HepG2 (cell line): ENCODE measurements around the gene SLC16A9. TPM values are rescaled to one million over a fixed set of nuclear protein-coding genes. Genes with fewer than 3 reads are reported as not detected.

ENCODE experiments used
- ATAC-seq: fragments of 200-7000 bp; cut with Tn5 transposase; 3 replicates; pipeline ENCODE4 v1.9.1; 2020; ENCODE audit warnings: mild to moderate bottlenecking, moderate library complexity
- BruUV-seq: library from RNA; stranded (reverse); fragments of 400-500 nt; replicated peaks from 2 replicates; lab custom pipeline; 2021; lab: Mats Ljungman, UMichigan
- CTCF ChIA-PET: fragments of 300-600 bp; formaldehyde crosslinking; extraction: SDS; loops from one replicate; lab custom pipeline; 2021; ENCODE audit warnings: low total read pairs, inconsistent platforms, low intra/inter-chr PET ratio; lab: Yijun Ruan, JAX
- POLR2A ChIA-PET: fragments of 350-600 bp; sonication (Branson Sonifier 250); formaldehyde crosslinking; loops from one replicate; lab custom pipeline; 2020; ENCODE audit warnings: antibody characterized with exemption, inconsistent platforms; lab: Yijun Ruan, JAX
- DNase-seq: peaks from one replicate; pipeline ENCODE4 v3.0.0-alpha.2; 2015; ENCODE audit warnings: low spot score
- FAIRE-seq: peaks from 3 replicates; lab custom pipeline; 2011; peaks lifted over from hg19 to GRCh38; lab: Jason Lieb, UNC
- H2AFZ ChIP-seq: one replicate; pipeline ENCODE4 v1.6.1; 2011; ENCODE audit warnings: low read length, inconsistent platforms
- H3K27ac ChIP-seq: fragments of 300-600 bp; 3 replicates; pipeline ENCODE4 v1.8.0; 2011; ENCODE audit warnings: mixed run types, mild to moderate bottlenecking, mixed read lengths, low read length, inconsistent platforms; ENCODE audit not compliant: insufficient read depth; ENCODE audit errors: extremely low read length
- H3K27me3 ChIP-seq, 2 experiments: fragments of 200-600 bp in 1 of 2; 2 replicates in 1 of 2; 3 replicates in 1 of 2; pipeline versions ENCODE4 v1.6.0 to v1.8.0; 2011; ENCODE audit warnings: low read length in 2 of 2, mild to moderate bottlenecking in 2 of 2, moderate library complexity in 2 of 2, inconsistent platforms in 1 of 2; ENCODE audit not compliant: insufficient read depth in 2 of 2, control insufficient read depth in 1 of 2
- H3K36me3 ChIP-seq, 2 experiments: fragments of 200-600 bp in 1 of 2; replicated peaks in 1 of 2; 2 replicates in 1 of 2; 3 replicates in 1 of 2; pipeline versions ENCODE4 v1.5.1 to v1.8.0; 2011; ENCODE audit warnings: low read length in 2 of 2, inconsistent platforms in 1 of 2; ENCODE audit not compliant: insufficient read depth in 2 of 2, control insufficient read depth in 1 of 2
- H3K4me1 ChIP-seq: 2 replicates; pipeline ENCODE4 v1.5.1; 2012; ENCODE audit warnings: low read length, inconsistent platforms; ENCODE audit not compliant: insufficient read depth
- H3K4me2 ChIP-seq: 2 replicates; pipeline ENCODE4 v1.6.0; 2011; ENCODE audit warnings: low read depth, low read length, inconsistent platforms
- H3K4me3 ChIP-seq, 3 experiments: fragments of 200-600 bp in 1 of 3; sonication (generic), shearing (Covaris generic) in 1 of 3; replicated peaks in 1 of 3; 2 replicates each; pipeline ENCODE4 v1.5.1; 2011 to 2016; ENCODE audit warnings: low read length in 3 of 3, inconsistent platforms in 2 of 3, low read depth in 2 of 3, mild to moderate bottlenecking in 2 of 3, control low read depth in 1 of 3, mixed read lengths in 1 of 3; ENCODE audit not compliant: insufficient read depth in 1 of 3
- H3K79me2 ChIP-seq: one replicate; pipeline ENCODE4 v1.6.1; 2011; ENCODE audit warnings: low read length, inconsistent platforms; ENCODE audit not compliant: insufficient read depth
- H3K9ac ChIP-seq: 2 replicates; pipeline ENCODE4 v1.6.0; 2011; ENCODE audit warnings: mild to moderate bottlenecking, low read depth, low read length, inconsistent platforms; ENCODE audit not compliant: insufficient read depth
- H3K9me3 ChIP-seq: 2 replicates; pipeline ENCODE4 v1.5.1; 2012; ENCODE audit warnings: mild to moderate bottlenecking, low read length
- H4K20me1 ChIP-seq: 2 replicates; pipeline ENCODE4 v1.6.0; 2011; ENCODE audit warnings: inconsistent platforms, mild to moderate bottlenecking, low read length, moderate library complexity; ENCODE audit not compliant: insufficient read depth
- CREBL2 ChIP-seq: sonication (generic); formaldehyde crosslinking; IDR thresholded peaks from 2 replicates; pipeline ENCODE4 v1.8.1; 2023; ENCODE audit warnings: missing genetic modification reagents, mild to moderate bottlenecking, borderline replicate concordance
- DPF2 ChIP-seq: sonication (generic); formaldehyde crosslinking; IDR thresholded peaks from 2 replicates; pipeline ENCODE4 v1.4.0; 2020; ENCODE audit warnings: mild to moderate bottlenecking, low read depth, missing genetic modification reagents, borderline replicate concordance
- FOXP1 ChIP-seq, 2 experiments: fragments of 450-650 bp in 1 of 2; IDR thresholded peaks; 2 replicates each; pipeline ENCODE4 v1.6.1; 2017 to 2018; ENCODE audit warnings: antibody characterized with exemption in 1 of 2
- MYPOP ChIP-seq: sonication (generic); formaldehyde crosslinking; IDR thresholded peaks from 2 replicates; pipeline ENCODE4 v1.8.1; 2023; ENCODE audit warnings: mild to moderate bottlenecking, moderate library complexity, missing genetic modification reagents
- POLR2G ChIP-seq: fragments of 200-400 bp; formaldehyde crosslinking; IDR thresholded peaks from 2 replicates; pipeline ENCODE4 v1.6.1; 2018; ENCODE audit warnings: mild to moderate bottlenecking, low read depth, low read length, moderate library complexity
- ZBTB40 ChIP-seq, 2 experiments: fragments of 450-650 bp in 1 of 2; sonication (generic) in 1 of 2; formaldehyde crosslinking in 1 of 2; IDR thresholded peaks; 2 replicates each; pipeline versions ENCODE4 v1.6.1 to v1.8.0; 2016 to 2022; ENCODE audit warnings: antibody characterized with exemption in 1 of 2, mild to moderate bottlenecking in 1 of 2, missing genetic modification reagents in 1 of 2
- ZBTB44 ChIP-seq: sonication (generic); formaldehyde crosslinking; IDR thresholded peaks from 2 replicates; pipeline ENCODE4 v1.4.0; 2020; ENCODE audit warnings: missing genetic modification reagents
- ZNF264 ChIP-seq: sonication (generic); formaldehyde crosslinking; IDR thresholded peaks from 2 replicates; pipeline ENCODE4 v1.4.0; 2020; ENCODE audit warnings: missing genetic modification reagents
- ZNF530 ChIP-seq: sonication (generic); formaldehyde crosslinking; IDR thresholded peaks from 2 replicates; pipeline ENCODE4 v1.5.0; 2020; ENCODE audit warnings: low read depth, mild to moderate bottlenecking, missing genetic modification reagents
- ZSCAN29 ChIP-seq: sonication (generic); formaldehyde crosslinking; conservative IDR thresholded peaks from 2 replicates; pipeline ENCODE4 v1.4.0; 2020; ENCODE audit warnings: mild to moderate bottlenecking, missing genetic modification reagents
- WGBS: methylation state at CpG from one replicate; pipeline ENCODE4 v1.1.6; 2017; ENCODE audit warnings: low lambda C conversion rate; 5-methylcytosine and 5-hydroxymethylcytosine counted together
- in situ Hi-C: cut with HindIII; loops from 2 replicates; pipeline ENCODE4 v1.10.0; 2017; ENCODE audit warnings: low pct_unique_long_range_greater_than_20kb; ENCODE audit not compliant: extremely low pct_ligation_motif_present
- intact Hi-C: fragments of 100-400 bp; cut with micrococcal nuclease; formaldehyde crosslinking; loops from one replicate; pipeline ENCODE4 v1.10.0; 2022; ENCODE audit not compliant: unreplicated experiment
- polyA plus RNA-seq, 8 experiments: library from polyadenylated mRNA; depleted of rRNA in 3 of 8; stranded (reverse) in 7 of 8; unstranded in 1 of 8; fragments of >200 nt; fragmentation: Illumina TruSeq in 4 of 8; extraction: Trizol in 4 of 8; gene quantifications; 2 replicates each; pipeline versions ENCODE4 v1.2.1 to v1.2.3, GENCODE V29; 2011 to 2016; ENCODE audit warnings: low read depth in 4 of 8, missing spikeins in 1 of 8, mixed read lengths in 1 of 8; ENCODE audit not compliant: insufficient read depth in 1 of 8
- total RNA-seq, 5 experiments: library from RNA; depleted of rRNA; stranded (reverse); fragments of >200 nt; fragmentation: Illumina TruSeq; extraction: Trizol; gene quantifications; 2 replicates each; pipeline ENCODE4 v1.2.3, GENCODE V29; 2016; ENCODE audit warnings: low read depth in 1 of 5

The SLC16A9 gene
- total and polyA plus RNA-seq, 2 of the 13 experiments (the other 11 are each of a cell fraction or from before 2014, with no cell fraction given), result 0.01 to 0.09 TPM

- no peaks in the 10 kb centered on the region for H3K79me2 ChIP-seq
- no peaks in the 10 kb centered on the region for H3K36me3 ChIP-seq
- no peak overlapping the region for H3K9ac ChIP-seq
- WGBS, result 0% methylated on average over 1 of the region's 1 CpG
- no peak for ATAC-seq
- intact Hi-C loops (no loop called here), in situ Hi-C loops (no loop called here)
- no peaks in the 10 kb centered on the region for H4K20me1 ChIP-seq
- ChIA-PET CTCF (no interaction called here), POLR2A (no interaction called here)
- H2AFZ ChIP-seq, result no peak overlapping the region
- no peak for DNase-seq
- H3K4me3 ChIP-seq, result no peak overlapping the region
- BruUV-seq, result no TSS peak
- no peaks in the 10 kb centered on the region for H3K9me3 ChIP-seq
- H3K4me1 ChIP-seq, result no peaks in the 10 kb centered on the region
- FAIRE-seq, result no peak
- H3K27me3 ChIP-seq, result no peaks in the 10 kb centered on the region
- no peak overlapping the region for H3K27ac ChIP-seq
- no peak overlapping the region for H3K4me2 ChIP-seq
- no peak for TF ChIP-seq ZSCAN29 (CRISPR knock-in tag)
- TF ChIP-seq ZNF530 (CRISPR knock-in tag), result no peak
- no peak for TF ChIP-seq DPF2 (CRISPR knock-in tag)
- no peak for TF ChIP-seq POLR2G
- no peak for TF ChIP-seq CREBL2 (CRISPR knock-in tag)
- TF ChIP-seq FOXP1 (IDR thresholded peaks at IDR 0.05), result no peak
- TF ChIP-seq FOXP1 (CRISPR knock-in tag; IDR thresholded peaks at IDR 0.05), result no peak
- TF ChIP-seq ZBTB44, result no peak
- no peak for TF ChIP-seq MYPOP (CRISPR knock-in tag)
- TF ChIP-seq ZNF264 (CRISPR knock-in tag), result no peak
- TF ChIP-seq ZBTB40 (IDR thresholded peaks at IDR 0.05), result no peak
- TF ChIP-seq ZBTB40 (CRISPR knock-in tag; IDR thresholded peaks at IDR 0.05), result no peak
Measured at GRCh38 chr10:59687657-59688056, 22.0 kb downstream of the SLC16A9 start.
